NCI-H2196 (cell line): ENCODE results near the gene KLF11.
A peak's percentile ranks its signal among the peaks of the same experiment; 100 is the strongest.
"Not testable (repeated sequence)": the region's sequence is repeated elsewhere in the genome, so short reads cannot be mapped to it uniquely, and the experiment has no call there.

ENCODE experiments used
- DNase-seq: peaks from one replicate; lab custom pipeline; 2025; ENCODE audit not compliant: unreplicated experiment; lab: John Stamatoyannopoulos, UW

Gene KLF11

DNA sequence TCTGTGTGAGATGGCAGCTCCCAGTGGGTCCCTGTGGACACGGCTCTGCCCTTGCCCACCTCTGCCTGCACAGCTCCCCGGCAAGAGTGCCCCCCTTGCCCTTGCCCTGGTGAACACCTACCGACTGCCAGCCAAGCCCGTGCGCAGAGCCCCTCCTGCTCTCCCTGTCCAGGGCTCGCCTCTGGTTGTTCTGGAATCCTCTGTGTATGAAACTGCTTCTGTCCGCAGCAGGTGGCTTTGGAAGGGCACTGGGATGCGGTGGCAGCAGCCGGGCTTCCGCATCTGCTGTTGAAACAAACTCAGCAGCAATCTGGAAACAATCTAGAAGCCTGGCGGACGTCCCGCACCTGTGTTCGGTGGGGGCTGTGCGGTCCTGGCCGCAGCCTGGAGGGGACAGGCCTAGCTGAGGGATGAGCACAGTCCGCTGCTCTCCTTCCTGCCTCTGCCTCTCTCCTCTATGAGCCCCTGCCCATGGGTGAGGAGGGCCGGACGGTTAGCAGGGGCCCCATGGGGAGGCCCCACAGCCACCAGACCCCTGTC lies 34.0 kb upstream of the KLF11 start:
- no peak for DNase-seq

DNA sequence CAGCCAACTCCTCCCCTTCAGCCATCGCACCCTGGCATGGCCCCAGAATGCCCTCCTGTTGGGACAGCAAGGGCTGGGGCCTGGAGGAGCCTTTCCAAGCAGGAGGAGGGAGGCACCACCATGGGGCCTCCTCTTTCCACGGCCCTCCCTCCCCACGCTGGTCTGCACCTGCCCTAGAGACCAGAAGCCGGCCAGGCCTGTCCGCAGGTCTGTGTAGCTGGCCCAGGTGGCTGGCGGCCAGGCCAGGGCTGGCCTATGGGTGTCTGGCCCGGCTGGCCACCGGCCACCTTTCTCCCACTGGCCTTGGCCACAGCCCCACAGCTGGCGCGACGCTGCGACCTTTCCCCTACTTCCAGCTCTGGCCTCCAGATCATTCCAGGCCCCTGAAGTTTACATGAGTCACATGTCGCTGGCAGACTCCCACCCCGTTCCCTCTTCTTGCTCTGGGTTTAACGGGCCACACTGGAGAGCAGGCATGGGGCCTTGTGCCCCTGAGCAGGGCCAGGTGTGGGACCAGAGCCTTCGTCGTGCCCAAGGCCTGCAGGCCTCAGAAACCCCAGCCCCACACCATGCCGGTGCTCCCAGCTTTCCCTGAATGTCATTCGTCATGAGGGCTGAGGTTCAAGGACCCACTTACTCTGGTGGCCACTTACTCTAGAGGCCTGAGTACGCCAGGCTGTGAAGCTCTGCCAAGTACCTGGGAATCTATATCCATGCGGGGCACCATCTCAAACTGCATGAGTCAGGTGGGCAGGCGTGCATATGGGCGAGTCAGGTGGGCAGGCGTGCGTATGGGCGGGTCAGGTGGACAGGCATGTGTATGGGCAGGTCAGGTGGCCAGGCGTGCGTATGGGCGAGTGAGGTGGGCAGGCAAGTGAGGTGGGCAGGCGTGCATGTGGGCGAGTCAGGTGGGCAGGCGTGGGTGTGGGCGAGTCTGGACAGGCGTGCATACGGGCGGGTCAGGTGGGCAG lies 33.3 kb upstream of the KLF11 start:
- DNase-seq: peak; percentile 73

DNA sequence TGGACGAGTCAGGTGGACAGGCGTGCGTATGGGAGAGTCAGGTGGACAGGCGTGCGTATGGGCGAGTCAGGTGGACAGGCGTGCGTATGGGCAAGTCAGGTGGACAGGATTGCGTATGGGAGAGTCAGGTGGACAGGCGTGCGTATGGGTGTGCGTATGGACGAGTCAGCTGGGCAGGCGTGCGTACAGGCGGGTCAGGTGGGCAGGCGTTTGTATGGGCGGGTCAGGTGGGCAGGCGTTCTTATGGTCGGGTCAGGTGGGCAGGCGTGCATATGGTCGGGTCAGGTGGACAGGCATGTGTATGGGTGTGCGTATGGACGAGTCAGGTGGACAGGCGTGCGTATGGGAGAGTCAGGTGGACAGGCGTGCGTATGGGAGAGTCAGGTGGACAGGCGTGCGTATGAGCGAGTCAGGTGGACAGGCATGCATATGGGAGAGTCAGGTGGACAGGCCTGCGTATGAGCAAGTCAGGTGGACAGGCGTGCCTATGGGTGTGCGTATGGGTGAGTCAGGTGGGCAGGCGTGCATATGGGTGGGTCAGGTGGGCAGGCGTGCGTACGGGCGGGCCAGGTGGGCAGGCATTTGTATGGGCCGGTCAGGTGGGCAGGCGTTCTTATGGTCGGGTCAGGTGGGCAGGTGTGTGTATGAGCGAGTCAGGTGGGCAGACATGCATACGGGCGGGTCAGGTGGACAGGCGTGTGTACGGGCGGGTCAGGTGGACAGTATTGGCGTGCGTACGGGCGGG lies 32.3 kb upstream of the KLF11 start:
- DNase-seq: not testable (repeated sequence)

DNA sequence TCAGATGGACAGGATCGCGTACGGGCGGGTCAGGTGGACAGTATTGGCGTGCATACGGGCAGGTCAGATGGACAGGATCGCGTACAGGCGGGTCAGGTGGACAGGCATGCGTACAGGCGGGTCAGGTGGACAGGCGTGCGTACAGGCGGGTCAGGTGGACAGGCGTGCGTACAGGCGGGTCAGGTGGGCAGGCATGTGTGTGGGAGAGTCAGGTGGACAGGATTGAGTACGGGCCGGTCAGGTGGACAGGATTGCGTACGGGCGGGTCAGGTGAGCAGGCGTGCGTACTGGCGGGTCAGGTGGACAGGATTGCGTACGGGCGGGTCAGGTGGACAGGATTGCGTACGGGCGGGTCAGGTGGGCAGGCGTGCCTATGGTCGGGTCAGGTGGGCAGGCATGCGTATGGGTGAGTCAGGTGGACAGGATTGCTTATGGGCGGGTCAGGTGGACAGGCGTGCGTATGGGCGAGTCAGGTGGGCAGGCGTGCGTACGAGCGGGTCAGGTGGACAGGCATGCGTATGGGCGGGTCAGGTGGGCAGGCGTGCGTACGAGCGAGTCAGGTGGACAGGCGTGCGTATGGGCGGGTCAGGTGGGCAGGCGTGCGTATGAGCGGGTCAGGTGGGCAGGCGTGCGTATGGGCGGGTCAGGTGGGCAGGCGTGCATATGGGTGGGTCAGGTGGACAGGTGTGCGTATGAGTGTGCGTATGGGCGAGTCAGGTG lies 31.6 kb upstream of the KLF11 start:
- not testable (repeated sequence) for DNase-seq

DNA sequence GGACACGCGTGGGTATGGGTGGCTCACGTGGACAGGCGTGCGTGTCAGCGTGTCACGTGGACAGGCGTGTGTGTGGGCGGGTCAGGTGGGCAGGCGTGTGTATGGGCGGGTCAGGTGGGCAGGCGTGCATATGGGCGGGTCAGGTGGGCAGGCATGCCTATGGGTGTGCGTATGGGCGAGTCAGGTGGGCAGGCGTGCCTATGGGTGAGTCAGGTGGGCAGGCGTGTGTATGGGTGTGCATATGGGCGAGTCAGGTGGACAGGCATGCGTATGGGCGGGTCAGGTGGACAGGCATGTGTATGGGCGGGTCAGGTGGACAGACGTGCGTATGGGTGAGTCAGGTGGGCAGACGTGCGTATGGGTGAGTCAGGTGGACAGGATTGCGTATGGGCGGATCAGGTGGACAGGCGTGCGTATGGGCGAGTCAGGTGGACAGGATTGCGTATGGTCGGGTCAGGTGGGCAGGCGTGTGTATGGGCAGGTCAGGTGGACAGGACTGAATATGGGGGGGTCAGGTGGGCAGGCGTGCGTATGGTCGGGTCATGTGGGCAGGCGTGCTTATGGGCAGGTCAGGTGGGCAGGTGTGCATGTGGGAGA lies 30.9 kb upstream of the KLF11 start:
- DNase-seq: not testable (repeated sequence)

DNA sequence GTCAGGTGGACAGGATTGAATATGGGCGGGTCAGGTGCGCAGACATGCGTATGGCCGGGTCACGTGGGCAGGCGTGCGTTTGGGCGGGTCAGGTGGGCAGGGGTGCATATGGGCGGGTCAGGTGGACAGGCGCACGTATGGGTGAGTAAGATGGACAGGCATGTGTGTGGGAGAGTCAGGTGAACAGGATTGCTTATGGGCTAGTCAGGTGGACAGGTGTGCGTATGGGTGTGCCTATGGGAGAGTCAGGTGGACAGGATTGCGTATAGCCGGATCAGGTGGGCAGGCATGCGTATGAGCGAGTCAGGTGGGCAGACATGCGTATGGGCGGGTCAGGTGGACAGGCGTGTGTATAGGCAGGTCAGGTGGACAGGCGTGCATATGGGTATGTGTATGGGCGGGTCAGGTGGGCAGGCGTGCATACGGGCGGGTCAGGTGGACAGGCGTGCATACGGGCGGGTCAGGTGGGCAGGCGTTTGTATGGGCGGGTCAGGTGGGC lies 30.3 kb upstream of the KLF11 start:
- no peak for DNase-seq

DNA sequence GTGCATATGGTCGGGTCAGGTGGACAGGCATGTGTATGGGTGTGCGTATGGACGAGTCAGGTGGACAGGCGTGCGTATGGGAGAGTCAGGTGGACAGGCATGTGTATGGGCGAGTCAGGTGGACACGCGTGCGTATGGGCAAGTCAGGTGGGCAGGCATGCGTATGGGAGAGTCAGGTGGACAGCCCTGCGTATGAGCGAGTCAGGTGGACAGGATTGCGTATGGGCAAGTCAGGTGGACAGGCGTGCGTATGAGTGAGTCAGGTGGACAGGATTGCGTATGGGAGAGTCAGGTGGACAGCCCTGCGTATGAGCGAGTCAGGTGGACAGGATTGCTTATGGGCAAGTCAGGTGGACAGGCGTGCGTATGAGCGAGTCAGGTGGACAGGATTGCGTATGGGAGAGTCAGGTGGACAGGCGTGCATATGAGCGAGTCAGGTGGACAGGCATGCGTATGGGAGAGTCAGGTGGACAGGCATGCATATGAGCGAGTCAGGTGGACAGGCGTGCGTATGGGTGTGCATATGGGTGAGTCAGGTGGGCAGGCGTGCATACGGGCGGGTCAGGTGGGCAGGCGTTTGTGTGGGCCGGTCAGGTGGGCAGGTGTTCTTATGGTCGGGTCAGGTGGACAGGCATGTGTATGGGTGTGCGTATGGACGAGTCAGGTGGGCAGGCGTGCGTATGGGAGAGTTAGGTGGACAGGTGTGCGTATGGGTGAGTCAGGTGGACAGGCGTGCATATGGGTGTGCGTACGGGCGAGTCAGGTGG lies 29.5 kb upstream of the KLF11 start:
- DNase-seq: not testable (repeated sequence)

DNA sequence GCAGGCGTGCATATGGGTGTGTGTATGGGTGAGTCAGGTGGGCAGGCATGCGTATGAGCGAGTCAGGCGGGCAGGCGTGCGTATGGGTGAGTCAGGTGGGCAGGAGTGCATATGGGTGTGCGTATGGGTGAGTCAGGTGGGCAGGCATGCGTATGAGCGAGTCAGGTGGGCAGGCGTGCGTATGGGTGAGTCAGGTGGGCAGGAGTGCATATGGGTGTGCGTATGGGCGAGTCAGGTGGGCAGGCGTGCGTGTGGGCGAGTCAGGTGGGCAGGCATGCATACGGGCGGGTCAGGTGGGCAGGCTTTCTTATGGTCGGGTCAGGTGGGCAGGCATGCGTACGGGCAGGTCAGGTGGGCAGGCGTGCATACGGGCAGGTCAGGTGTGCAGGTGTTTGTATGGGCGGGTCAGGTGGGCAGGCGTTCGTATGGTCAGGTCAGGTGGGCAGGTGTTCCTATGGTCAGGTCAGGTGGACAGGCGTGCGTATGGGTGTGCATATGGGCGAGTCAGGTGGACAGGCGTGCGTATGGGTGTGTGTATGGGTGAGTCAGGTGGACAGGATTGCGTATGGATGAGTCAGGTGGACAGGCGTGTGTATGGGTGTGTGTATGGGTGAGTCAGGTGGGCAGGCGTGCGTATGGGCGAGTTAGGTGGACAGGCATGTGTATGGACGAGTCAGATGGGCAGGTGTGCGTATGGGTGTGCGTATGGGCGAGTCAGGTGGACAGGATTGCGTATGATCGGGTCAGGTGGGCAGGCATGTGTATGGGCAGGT lies 28.7 kb upstream of the KLF11 start:
- DNase-seq: no peak

DNA sequence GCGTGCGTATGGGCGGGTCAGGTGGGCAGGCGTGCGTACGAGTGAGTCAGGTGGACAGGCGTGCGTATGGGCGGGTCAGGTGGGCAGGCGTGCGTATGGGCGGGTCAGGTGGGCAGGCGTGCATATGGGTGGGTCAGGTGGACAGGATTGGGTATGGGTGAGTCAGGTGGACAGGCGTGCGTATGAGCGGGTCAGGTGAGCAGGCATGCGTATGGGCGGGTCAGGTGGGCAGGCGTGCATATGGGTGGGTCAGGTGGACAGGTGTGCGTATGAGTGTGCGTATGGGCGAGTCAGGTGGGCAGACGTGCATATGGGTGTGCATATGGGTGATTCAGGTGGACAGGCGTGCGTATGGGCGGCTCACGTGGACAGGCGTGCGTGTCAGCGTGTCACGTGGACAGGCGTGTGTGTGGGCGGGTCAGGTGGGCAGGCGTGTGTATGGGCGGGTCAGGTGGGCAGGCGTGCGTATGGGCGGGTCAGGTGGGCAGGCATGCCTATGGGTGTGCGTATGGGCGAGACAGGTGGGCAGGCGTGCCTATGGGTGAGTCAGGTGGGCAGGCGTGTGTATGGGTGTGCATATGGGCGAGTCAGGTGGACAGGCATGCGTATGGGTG lies 27.9 kb upstream of the KLF11 start:
- DNase-seq: not testable (repeated sequence)

DNA sequence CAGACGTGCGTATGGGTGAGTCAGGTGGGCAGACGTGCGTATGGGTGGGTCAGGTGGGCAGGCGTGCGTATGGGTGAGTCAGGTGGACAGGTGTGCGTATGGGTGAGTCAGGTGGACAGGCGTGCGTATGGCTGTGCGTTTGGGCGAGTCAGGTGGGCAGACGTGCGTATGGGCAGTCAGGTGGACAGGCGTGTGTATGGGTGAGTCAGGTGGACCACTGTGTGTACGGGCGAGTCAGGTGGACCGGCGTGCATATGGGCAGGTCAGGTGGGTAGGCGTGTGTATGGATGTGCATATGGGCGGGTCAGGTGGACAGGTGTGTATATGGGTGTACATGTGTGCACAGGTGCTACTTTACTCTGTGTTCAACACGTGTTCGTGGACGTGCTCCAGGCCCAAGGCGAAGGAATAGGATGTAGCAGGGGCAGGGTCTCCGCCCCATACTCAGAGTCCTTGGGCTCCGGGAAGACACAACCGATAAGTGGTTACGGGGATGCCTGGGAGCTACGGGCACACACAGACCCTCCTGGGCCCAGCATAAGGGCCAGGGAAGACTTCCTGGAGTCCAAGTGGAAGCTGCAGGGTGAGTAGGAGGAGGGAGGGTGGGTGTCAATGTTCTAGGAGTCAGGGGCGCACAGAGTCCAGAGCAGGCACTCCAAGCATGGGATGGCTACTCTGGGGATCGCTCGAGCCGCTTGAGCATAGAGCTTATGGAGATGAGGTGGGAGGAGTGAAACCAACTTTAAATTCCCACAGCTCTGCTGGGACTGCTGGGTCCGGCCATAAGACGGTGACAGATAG lies 27.1 kb upstream of the KLF11 start:
- DNase-seq: no peak

DNA sequence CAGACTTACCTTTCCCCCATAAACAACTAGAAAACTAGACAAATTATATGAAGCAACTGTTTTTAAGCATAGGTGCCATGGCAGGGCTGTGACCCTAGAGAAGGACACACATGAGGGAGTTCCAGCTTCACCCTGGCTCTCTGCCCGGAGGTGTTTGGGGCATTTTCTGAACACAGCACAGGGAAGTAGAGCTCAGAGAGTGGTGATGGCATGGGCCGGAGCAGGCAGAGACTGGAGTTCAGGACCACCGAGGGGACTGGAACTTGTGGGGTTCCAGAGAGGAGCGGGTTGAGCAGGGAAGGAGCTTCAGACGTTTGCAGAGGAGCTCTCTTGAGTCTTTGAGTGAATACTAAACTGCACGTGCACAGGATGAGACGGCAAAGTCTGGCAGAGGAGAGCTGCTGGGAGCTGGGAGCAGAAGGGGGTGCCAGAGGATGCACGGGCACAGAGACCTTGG lies 26.5 kb upstream of the KLF11 start:
- DNase-seq: no peak

DNA sequence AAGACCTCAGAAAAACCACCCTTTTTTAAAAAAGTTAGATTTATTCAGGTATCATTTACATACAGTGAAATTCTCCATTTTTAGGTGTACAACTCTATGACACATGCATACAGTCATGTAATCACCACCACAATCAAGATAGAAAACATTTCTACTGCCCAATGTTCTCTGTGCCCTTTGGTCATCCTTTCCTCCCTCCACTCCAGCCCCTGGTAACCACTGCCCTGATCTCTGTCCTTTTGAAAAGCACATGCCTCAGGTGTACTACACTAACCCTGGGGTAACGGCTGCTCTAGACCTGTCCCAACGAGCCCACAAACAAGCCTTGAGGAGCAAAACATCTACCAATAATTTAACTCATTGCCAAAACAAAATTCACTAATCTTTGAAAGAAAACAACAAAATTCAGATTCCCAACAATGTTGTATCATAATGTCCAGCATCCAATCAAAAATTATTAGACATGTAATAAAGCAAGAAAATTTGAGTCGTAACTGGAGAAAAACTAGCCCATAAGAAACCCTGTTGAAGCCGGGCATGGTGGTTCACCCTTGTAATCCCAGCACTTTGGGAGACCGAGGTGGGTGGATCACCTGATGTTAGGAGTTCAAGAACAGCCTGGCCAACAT lies 25.9 kb upstream of the KLF11 start:
- no peak for DNase-seq

DNA sequence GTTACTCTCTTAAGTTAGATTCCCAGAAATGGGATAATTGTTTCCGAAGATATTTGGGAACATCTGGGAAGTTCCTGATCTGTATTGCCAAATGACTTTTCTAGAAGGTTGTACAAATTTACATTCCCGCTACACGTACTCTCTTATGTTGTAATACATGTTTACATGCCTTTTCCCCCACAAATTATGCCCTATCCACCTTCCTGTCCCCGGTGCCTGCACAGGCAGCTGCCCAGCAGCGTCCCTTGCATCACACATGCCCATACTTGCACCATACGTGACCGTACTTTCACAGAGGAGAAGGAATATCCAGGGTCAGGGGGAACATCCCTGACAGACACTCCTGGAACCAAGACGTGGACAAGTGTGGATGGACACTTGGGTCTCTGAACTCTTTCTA lies 24.2 kb upstream of the KLF11 start:
- DNase-seq: no peak

DNA sequence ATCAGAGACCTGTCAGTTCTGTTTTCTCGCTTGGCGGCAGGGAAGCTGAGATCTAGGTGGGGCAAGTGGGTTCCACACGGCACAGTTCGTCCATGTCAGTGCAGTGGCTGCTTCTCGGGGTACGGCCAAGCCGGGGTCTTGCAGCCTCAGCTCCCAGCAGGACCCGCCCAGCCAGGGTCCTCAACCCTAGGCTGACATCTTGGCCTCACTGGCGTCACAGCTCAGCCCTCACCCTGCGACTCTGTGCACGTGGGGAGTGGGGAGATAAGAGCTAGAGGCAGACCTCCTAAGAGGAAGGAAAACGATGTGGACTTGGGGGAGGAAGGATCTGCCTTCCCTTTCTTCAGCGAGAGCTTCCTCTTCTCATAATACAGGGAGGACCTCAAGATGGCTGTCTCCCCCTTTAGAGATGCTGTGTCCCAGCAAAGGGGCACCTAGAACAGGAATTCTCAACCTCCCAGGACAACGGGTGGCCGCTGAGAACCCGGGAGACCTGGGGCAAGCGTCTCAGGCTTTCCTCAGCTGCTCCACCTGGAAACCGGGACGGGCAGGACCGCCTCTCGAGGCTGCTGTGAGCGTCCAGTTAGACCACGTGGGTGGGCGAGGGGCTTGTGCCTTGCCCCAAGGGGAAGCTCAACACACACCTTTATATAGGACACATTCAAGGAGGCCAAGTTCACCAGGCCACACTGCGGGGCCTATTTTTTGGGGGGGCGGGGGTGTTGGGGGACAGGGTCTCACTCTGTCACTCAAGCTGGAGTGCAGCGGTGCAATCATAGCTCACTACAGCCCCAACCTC lies 23.5 kb upstream of the KLF11 start:
- no peak for DNase-seq

DNA sequence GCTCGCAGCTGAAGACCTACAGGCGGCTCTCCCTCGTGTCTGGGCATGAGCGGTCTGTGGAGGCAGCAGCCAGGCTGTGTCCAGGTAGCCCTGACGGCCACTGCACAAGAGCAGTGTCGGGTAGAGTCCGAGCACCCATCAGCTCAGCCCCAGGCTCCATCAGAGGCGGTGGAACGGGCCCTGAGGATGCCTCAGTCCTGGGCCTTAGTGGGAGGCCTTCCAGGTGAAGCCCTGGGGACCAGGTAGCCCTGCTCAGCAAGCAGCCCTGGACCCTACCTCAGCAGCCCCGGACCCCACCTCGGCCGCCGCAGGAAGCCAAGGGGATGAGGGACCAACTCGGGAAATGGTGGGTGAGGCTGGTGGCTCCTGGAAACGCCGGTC lies 21.3 kb upstream of the KLF11 start:
- no peak for DNase-seq

DNA sequence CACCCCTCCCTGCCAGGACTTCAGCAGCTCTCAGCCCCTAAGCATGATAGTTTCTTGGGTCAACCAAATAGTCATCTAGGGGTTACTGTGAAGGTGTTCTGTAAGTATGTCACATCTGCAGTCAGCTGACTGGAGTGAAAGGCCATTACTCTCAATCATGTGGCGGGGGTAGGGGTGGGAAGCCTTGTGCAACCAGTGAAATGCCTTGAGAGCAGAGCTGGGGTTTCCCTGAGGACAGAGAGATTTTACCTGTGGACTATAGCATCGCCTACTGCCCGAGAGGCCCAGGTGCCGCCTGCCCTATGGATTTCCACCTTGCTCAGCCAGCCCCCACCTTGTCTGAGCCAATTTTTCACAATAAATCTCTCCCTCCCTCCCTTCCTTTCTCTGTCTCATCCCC lies 20.9 kb upstream of the KLF11 start:
- no peak for DNase-seq
